Neural cell (in vitro differentiated cells): ENCODE data around the gene HEATR5A. TPM values are rescaled to one million over a fixed set of nuclear protein-coding genes. Genes with fewer than 3 reads are reported as not detected.

Source experiments
- H2AFZ ChIP-seq: fragments of 200-600, 300-800 bp; sonication (generic), shearing (Covaris generic); 2 replicates; pipeline ENCODE4 v1.6.0; 2014; ENCODE audit warnings: low read depth, mild to moderate bottlenecking, antibody characterized with exemption, low read length, moderate library complexity
- H3F3A ChIP-seq: fragments of 200-600 bp; shearing (Covaris generic); 2 replicates; pipeline ENCODE4 v1.6.1; 2016; ENCODE audit warnings: mild to moderate bottlenecking, moderate library complexity, mixed read lengths, antibody characterized with exemption, low read length; ENCODE audit not compliant: insufficient read depth, poor library complexity, severe bottlenecking
- H3K27ac ChIP-seq: fragments of 200-600, 300-800 bp; sonication (generic), shearing (Covaris generic); 2 replicates; pipeline ENCODE4 v1.5.1; 2014; ENCODE audit warnings: mild to moderate bottlenecking, low read length, moderate library complexity
- H3K27me3 ChIP-seq: fragments of 300-800, 200-600 bp; sonication (generic), shearing (Covaris generic); 2 replicates; pipeline ENCODE4 v1.6.0; 2014; ENCODE audit warnings: mild to moderate bottlenecking, low read depth, low read length, moderate library complexity; ENCODE audit not compliant: insufficient read depth
- H3K36me3 ChIP-seq: fragments of 300-800, 200-600 bp; sonication (generic), shearing (Covaris generic); 2 replicates; pipeline ENCODE4 v1.5.1; 2014; ENCODE audit warnings: mild to moderate bottlenecking, antibody characterized with exemption, low read length, moderate library complexity; ENCODE audit not compliant: insufficient read depth
- H3K4me2 ChIP-seq: fragments of 300-800, 200-600 bp; sonication (generic), shearing (Covaris generic); 2 replicates; pipeline ENCODE4 v1.6.0; 2014; ENCODE audit warnings: mild to moderate bottlenecking, low read length
- H3K4me3 ChIP-seq: fragments of 300-800, 200-600 bp; sonication (generic), shearing (Covaris generic); 2 replicates; pipeline ENCODE4 v1.5.1; 2014; ENCODE audit warnings: mild to moderate bottlenecking, low read length, moderate library complexity
- H3K79me2 ChIP-seq: fragments of 200-600 bp; shearing (Covaris generic); replicated peaks from 2 replicates; pipeline ENCODE4 v1.6.0; 2014; ENCODE audit warnings: mild to moderate bottlenecking, low read length, moderate library complexity; ENCODE audit not compliant: insufficient read depth
- H3K9ac ChIP-seq: fragments of 300-800, 200-600 bp; sonication (generic), shearing (Covaris generic); 2 replicates; pipeline ENCODE4 v1.6.1; 2016; ENCODE audit warnings: mild to moderate bottlenecking, low read length, mixed read lengths
- H3K9me2 ChIP-seq: fragments of 200-600 bp; shearing (Covaris generic); 2 replicates; pipeline ENCODE4 v1.6.1; 2016; ENCODE audit warnings: mild to moderate bottlenecking, low read length, mixed read lengths; ENCODE audit not compliant: insufficient read depth
- H3K9me3 ChIP-seq: fragments of 200-600, 300-800 bp; sonication (generic), shearing (Covaris generic); 2 replicates; pipeline ENCODE4 v1.6.1; 2016; ENCODE audit warnings: mild to moderate bottlenecking, mixed run types, low read length, moderate library complexity, mixed read lengths
- H4K20me1 ChIP-seq: fragments of 200-600 bp; shearing (Covaris generic); 2 replicates; pipeline ENCODE4 v1.6.1; 2016; ENCODE audit warnings: mild to moderate bottlenecking, mixed run types; ENCODE audit not compliant: insufficient read depth
- CTCF ChIP-seq: fragments of 450-650 bp; IDR thresholded peaks from 2 replicates; pipeline ENCODE4 v1.5.1; 2014; ENCODE audit warnings: antibody characterized with exemption, mild to moderate bottlenecking, moderate library complexity; ENCODE audit not compliant: poor library complexity, severe bottlenecking
- EP300 ChIP-seq: fragments of 450-650 bp; conservative IDR thresholded peaks from 2 replicates; pipeline ENCODE4 v1.6.1; 2014; ENCODE audit warnings: antibody characterized with exemption, mild to moderate bottlenecking, moderate library complexity; ENCODE audit not compliant: poor library complexity, severe bottlenecking
- EZH2 ChIP-seq: fragments of 200-600, 300-800 bp; shearing (Covaris generic), sonication (generic); IDR thresholded peaks from 2 replicates; pipeline ENCODE4 v1.6.1; 2014; ENCODE audit warnings: antibody characterized with exemption, low read length, borderline replicate concordance, mild to moderate bottlenecking; ENCODE audit not compliant: insufficient read depth, poor library complexity, severe bottlenecking
- MXI1 ChIP-seq: fragments of 450-650 bp; conservative IDR thresholded peaks from 2 replicates; pipeline ENCODE4 v1.6.1; 2014; ENCODE audit warnings: antibody characterized with exemption, mild to moderate bottlenecking; ENCODE audit not compliant: poor library complexity, severe bottlenecking
- POLR2AphosphoS5 ChIP-seq: IDR thresholded peaks from 2 replicates; pipeline ENCODE4 v1.6.1; 2012
- RAD21 ChIP-seq: fragments of 450-650 bp; conservative IDR thresholded peaks from 2 replicates; pipeline ENCODE4 v1.6.1; 2014; ENCODE audit warnings: antibody characterized with exemption, mild to moderate bottlenecking, moderate library complexity
- SMC3 ChIP-seq: fragments of 450-650 bp; conservative IDR thresholded peaks from 2 replicates; pipeline ENCODE4 v1.6.1; 2014; ENCODE audit warnings: antibody characterized with exemption, mild to moderate bottlenecking, moderate library complexity; ENCODE audit not compliant: poor library complexity
- TAF1 ChIP-seq: IDR thresholded peaks from 2 replicates; pipeline ENCODE4 v1.6.1; 2012; ENCODE audit warnings: low read depth
- polyA plus RNA-seq: library from polyadenylated mRNA; depleted of rRNA; stranded (reverse); fragments of >200 nt; gene quantifications from 2 replicates; pipeline ENCODE4 v1.2.3, GENCODE V29; 2014
- TF ChIP-seq, protein P1 (sequence below): IDR thresholded peaks from 2 replicates; pipeline ENCODE4 v1.6.1; 2012; ENCODE audit warnings: borderline replicate concordance

HEATR5A gene
- polyA plus RNA-seq, 1 donor from 2014 or later, result 5.2 TPM

DNA sequence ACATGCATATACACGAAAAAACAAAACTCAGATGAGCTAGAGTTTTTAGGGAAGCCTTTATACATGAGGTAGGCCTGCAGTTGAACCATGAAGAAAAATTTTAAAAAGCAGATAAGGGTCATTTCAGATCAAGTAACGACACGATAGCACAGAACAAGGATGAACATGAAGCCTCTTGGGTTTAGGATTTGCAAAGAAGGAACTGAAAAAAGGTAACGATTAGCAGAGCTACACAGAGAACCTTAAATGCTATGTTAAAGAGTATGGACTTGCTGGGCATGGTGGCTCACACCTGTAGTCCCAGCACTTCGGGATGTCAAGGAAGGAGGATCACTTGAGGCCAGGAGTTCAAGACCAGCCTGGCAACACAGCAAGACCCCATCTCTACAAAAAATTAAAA is 116.7 kb downstream of the HEATR5A start:
- Histone ChIP-seq H2AFZ (no peak overlapping the region), H3K4me3 (no peak overlapping the region), H4K20me1 (no peaks in the 10 kb centered on the region), H3K27me3 (no peaks in the 10 kb centered on the region), H3K4me2 (no peak overlapping the region), H3K36me3 (no peaks in the 10 kb centered on the region), H3K9me2 (no peaks in the 10 kb centered on the region), H3K27ac (no peak overlapping the region), H3K79me2 (no peaks in the 10 kb centered on the region), H3K9me3 (no peaks in the 10 kb centered on the region), H3K9ac (no peak overlapping the region), H3F3A (no peaks in the 10 kb centered on the region)
- TF ChIP-seq EP300 (no peak), SMC3 (no peak), POLR2AphosphoS5 (no peak), RAD21 (no peak), MXI1 (no peak), CTCF (no peak), EZH2 (no peak), TAF1 (no peak)
- TF ChIP-seq, protein P1, sequence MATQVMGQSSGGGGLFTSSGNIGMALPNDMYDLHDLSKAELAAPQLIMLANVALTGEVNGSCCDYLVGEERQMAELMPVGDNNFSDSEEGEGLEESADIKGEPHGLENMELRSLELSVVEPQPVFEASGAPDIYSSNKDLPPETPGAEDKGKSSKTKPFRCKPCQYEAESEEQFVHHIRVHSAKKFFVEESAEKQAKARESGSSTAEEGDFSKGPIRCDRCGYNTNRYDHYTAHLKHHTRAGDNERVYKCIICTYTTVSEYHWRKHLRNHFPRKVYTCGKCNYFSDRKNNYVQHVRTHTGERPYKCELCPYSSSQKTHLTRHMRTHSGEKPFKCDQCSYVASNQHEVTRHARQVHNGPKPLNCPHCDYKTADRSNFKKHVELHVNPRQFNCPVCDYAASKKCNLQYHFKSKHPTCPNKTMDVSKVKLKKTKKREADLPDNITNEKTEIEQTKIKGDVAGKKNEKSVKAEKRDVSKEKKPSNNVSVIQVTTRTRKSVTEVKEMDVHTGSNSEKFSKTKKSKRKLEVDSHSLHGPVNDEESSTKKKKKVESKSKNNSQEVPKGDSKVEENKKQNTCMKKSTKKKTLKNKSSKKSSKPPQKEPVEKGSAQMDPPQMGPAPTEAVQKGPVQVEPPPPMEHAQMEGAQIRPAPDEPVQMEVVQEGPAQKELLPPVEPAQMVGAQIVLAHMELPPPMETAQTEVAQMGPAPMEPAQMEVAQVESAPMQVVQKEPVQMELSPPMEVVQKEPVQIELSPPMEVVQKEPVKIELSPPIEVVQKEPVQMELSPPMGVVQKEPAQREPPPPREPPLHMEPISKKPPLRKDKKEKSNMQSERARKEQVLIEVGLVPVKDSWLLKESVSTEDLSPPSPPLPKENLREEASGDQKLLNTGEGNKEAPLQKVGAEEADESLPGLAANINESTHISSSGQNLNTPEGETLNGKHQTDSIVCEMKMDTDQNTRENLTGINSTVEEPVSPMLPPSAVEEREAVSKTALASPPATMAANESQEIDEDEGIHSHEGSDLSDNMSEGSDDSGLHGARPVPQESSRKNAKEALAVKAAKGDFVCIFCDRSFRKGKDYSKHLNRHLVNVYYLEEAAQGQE, result no peak

DNA sequence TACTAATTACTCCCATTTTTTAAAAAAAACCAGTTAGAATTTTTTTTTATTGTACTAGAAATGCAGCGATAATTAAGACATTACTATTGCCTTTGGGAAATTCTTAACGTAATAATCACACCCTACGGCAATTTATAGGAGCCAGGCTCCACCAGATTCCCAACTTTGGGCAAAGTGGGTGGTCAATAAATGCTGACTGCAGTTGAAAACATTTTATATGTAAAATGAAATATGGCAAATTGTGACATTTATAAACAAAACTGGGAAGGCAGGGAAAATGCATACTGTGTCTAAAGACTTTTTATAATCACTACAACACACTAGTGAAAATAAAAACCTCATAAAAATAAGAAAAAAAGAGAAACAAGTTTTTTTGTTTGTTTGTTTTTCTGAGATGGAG is 119.5 kb downstream of the HEATR5A start:
- H3K79me2 ChIP-seq, result no peaks in the 10 kb centered on the region
- TF ChIP-seq EZH2, result no peak
- TF ChIP-seq, protein P1, result no peak
- no peak for TF ChIP-seq POLR2AphosphoS5
- H3K4me2 ChIP-seq, result no peak overlapping the region
- no peak overlapping the region for H3K27ac ChIP-seq
- H4K20me1 ChIP-seq, result no peaks in the 10 kb centered on the region
- H3K9me3 ChIP-seq, result no peaks in the 10 kb centered on the region
- H3K9ac ChIP-seq, result no peak overlapping the region
- H3K27me3 ChIP-seq, result no peaks in the 10 kb centered on the region
- H3F3A ChIP-seq, result no peaks in the 10 kb centered on the region
- no peaks in the 10 kb centered on the region for H3K36me3 ChIP-seq
- H3K9me2 ChIP-seq, result no peaks in the 10 kb centered on the region
- no peak overlapping the region for H2AFZ ChIP-seq
- H3K4me3 ChIP-seq, result no peak overlapping the region
